GM23338 (cell line): ENCODE data around the gene APAF1. TPM values are rescaled to one million over a fixed set of nuclear protein-coding genes. Genes with fewer than 3 reads are reported as not detected.

ENCODE experiments used
- ATAC-seq: fragments of 200-7000 bp; cut with Tn5 transposase; 3 replicates; pipeline ENCODE4 v1.9.1; 2020
- DNase-seq: peaks from one replicate; pipeline ENCODE4 v3.0.0-alpha.2; 2015; ENCODE audit warnings: low spot score
- H2AFZ ChIP-seq: fragments of 200-600 bp; sonication (generic); 2 replicates; pipeline ENCODE4 v1.8.0; 2016; ENCODE audit warnings: antibody characterized with exemption, mild to moderate bottlenecking, moderate library complexity
- H3F3A ChIP-seq: fragments of 200-600 bp; sonication (generic); replicated peaks from 2 replicates; pipeline ENCODE4 v1.8.0; 2017; ENCODE audit warnings: antibody characterized with exemption, mixed run types, low read depth
- H3K27ac ChIP-seq: fragments of 200-600 bp; sonication (generic); 2 replicates; pipeline ENCODE4 v1.6.1; 2016; ENCODE audit warnings: low read depth
- H3K27me3 ChIP-seq: fragments of 200-600 bp; sonication (generic); 2 replicates; pipeline ENCODE4 v1.8.0; 2016; ENCODE audit warnings: mild to moderate bottlenecking, mixed run types, moderate library complexity; ENCODE audit not compliant: insufficient read depth
- H3K36me3 ChIP-seq: fragments of 200-600 bp; sonication (generic); 2 replicates; pipeline ENCODE4 v1.8.0; 2016; ENCODE audit warnings: mild to moderate bottlenecking; ENCODE audit not compliant: insufficient read depth
- H3K4me1 ChIP-seq: fragments of 200-600 bp; sonication (generic); 2 replicates; pipeline ENCODE4 v1.8.0; 2016; ENCODE audit warnings: mild to moderate bottlenecking, moderate library complexity; ENCODE audit not compliant: insufficient read depth
- H3K4me2 ChIP-seq: fragments of 200-600 bp; sonication (generic); 2 replicates; pipeline ENCODE4 v1.7.1; 2017; ENCODE audit warnings: mixed run types
- H3K4me3 ChIP-seq: fragments of 200-600 bp; sonication (generic); 2 replicates; pipeline ENCODE4 v1.6.1; 2016; ENCODE audit warnings: mixed run types
- H3K79me2 ChIP-seq: fragments of 200-600 bp; sonication (generic); replicated peaks from 2 replicates; pipeline ENCODE4 v1.8.0; 2017; ENCODE audit warnings: mild to moderate bottlenecking; ENCODE audit not compliant: insufficient read depth
- H3K9me2 ChIP-seq: fragments of 200-600 bp; sonication (generic); 2 replicates; pipeline ENCODE4 v1.8.0; 2017; ENCODE audit not compliant: insufficient read depth
- H4K20me1 ChIP-seq: fragments of 200-600 bp; sonication (generic); replicated peaks from 2 replicates; pipeline ENCODE4 v1.8.0; 2017; ENCODE audit warnings: mild to moderate bottlenecking; ENCODE audit not compliant: insufficient read depth
- H3K27ac Mint-ChIP-seq: 2 replicates; pipeline ENCODE4 v1.8.0; 2020; ENCODE audit warnings: inconsistent platforms, mild to moderate bottlenecking, moderate library complexity, mixed read lengths
- H3K27me3 Mint-ChIP-seq: 3 replicates; pipeline ENCODE4 v1.8.0; 2022; ENCODE audit warnings: low read depth, mild to moderate bottlenecking, moderate library complexity, mixed read lengths, inconsistent platforms; ENCODE audit not compliant: insufficient read depth, poor library complexity
- H3K36me3 Mint-ChIP-seq: 3 replicates; pipeline ENCODE4 v1.8.0; 2021; ENCODE audit warnings: low read depth, mild to moderate bottlenecking, inconsistent platforms, moderate library complexity, mixed read lengths
- H3K4me1 Mint-ChIP-seq: 3 replicates; pipeline ENCODE4 v1.8.0; 2020; ENCODE audit warnings: mild to moderate bottlenecking, inconsistent platforms, mixed read lengths
- H3K4me3 Mint-ChIP-seq: 3 replicates; pipeline ENCODE4 v1.8.0; 2021; ENCODE audit warnings: moderate library complexity, mild to moderate bottlenecking, inconsistent platforms, mixed read lengths
- H3K9me3 Mint-ChIP-seq: 3 replicates; pipeline ENCODE4 v1.8.0; 2020; ENCODE audit warnings: moderate library complexity, mild to moderate bottlenecking, inconsistent platforms, mixed read lengths
- CTCF ChIP-seq, 2 experiments: fragments of 200-600 bp in 1 of 2; sonication (generic) in 1 of 2; conservative IDR thresholded peaks; 2 replicates each; pipeline versions ENCODE4 v1.5.1 to v1.6.1; 2016 to 2017; ENCODE audit warnings: antibody characterized with exemption in 2 of 2, low read depth in 2 of 2, mild to moderate bottlenecking in 2 of 2, moderate library complexity in 1 of 2
- EZH2 ChIP-seq: fragments of 200-600 bp; sonication (generic); IDR thresholded peaks from one replicate; pipeline ENCODE4 v1.8.0; 2017; ENCODE audit warnings: antibody characterized with exemption, mild to moderate bottlenecking, low read depth; ENCODE audit not compliant: unreplicated experiment
- NANOG ChIP-seq: IDR thresholded peaks from 2 replicates; pipeline ENCODE4 v1.6.1; 2016; ENCODE audit warnings: antibody characterized with exemption, borderline replicate concordance
- POLR2AphosphoS5 ChIP-seq: IDR thresholded peaks from 2 replicates; pipeline ENCODE4 v1.6.1; 2016; ENCODE audit warnings: antibody characterized with exemption, low read depth
- REST ChIP-seq: IDR thresholded peaks from one replicate; pipeline ENCODE4 v1.6.1; 2018; ENCODE audit warnings: antibody characterized with exemption; ENCODE audit not compliant: unreplicated experiment
- STAT1 ChIP-seq: IDR thresholded peaks from one replicate; pipeline ENCODE4 v1.6.1; 2016; ENCODE audit warnings: antibody characterized with exemption; ENCODE audit not compliant: unreplicated experiment
- ZNF114 ChIP-seq: fragments of 250-450 bp; sonication (Bioruptor Pico); IDR thresholded peaks from 2 replicates; pipeline ENCODE4 v1.5.0; 2020; ENCODE audit warnings: mild to moderate bottlenecking, moderate library complexity
- ZNF462 ChIP-seq: fragments of 250-450 bp; sonication (Bioruptor Pico); IDR thresholded peaks from 2 replicates; pipeline ENCODE4 v1.5.0; 2020; ENCODE audit warnings: mild to moderate bottlenecking, moderate library complexity
- polyA plus RNA-seq: library from polyadenylated mRNA; unstranded; fragments of >200 nt; fragmentation: Nextera tagmentation; extraction: Ambion mirVana; gene quantifications from 2 replicates; pipeline ENCODE4 v1.2.1, GENCODE V29; 2016
- total RNA-seq: library from RNA; depleted of rRNA; stranded (reverse); fragments of >200 nt; shearing (Covaris generic); gene quantifications from 2 replicates; pipeline ENCODE4 v1.2.3, GENCODE V29; 2014

The APAF1 gene
- total and polyA plus RNA-seq, 2 experiments from 2014 or later: 12.0 to 31.2 TPM

GRCh38 chr12:98770230-98770629 is 125.1 kb downstream of the APAF1 start (continued):
- no peak for TF ChIP-seq REST

GRCh38 chr12:98771811-98772752 is 127.0 kb downstream of the APAF1 start:
- no peak overlapping the region for H3K4me3 ChIP-seq
- Mint-ChIP-seq H3K27me3 (no peaks in the 10 kb centered on the region), H3K36me3 (peaks cover 8% of the 10 kb centered on the region), H3K4me3 (no peak overlapping the region), H3K4me1 (no peaks in the 10 kb centered on the region), H3K9me3 (peaks cover 4% of the 10 kb centered on the region; the same call in 2 of the 3 replicates), H3K27ac (no peak overlapping the region)
- H2AFZ ChIP-seq: no peak overlapping the region
- H3K36me3 ChIP-seq: no peaks in the 10 kb centered on the region; the same call in 1 of the 2 replicates
- no peak for ATAC-seq
- H3K4me2 ChIP-seq: no peak overlapping the region
- no peaks in the 10 kb centered on the region for H3K9me2 ChIP-seq
- H4K20me1 ChIP-seq: no peaks in the 10 kb centered on the region
- H3F3A ChIP-seq: no peaks in the 10 kb centered on the region
- no peaks in the 10 kb centered on the region for H3K79me2 ChIP-seq
- H3K27me3 ChIP-seq: no peaks in the 10 kb centered on the region
- no peaks in the 10 kb centered on the region for H3K4me1 ChIP-seq
- DNase-seq: no peak
- H3K27ac ChIP-seq: no peak overlapping the region
- TF ChIP-seq EZH2 (no peak), REST (no peak), ZNF462 (CRISPR knock-in tag) (no peak), CTCF (conservative IDR thresholded peaks at IDR 0.05; ENCODE audit: low read depth in 2 of 2) (no peak), POLR2AphosphoS5 (no peak), NANOG (no peak), ZNF114 (CRISPR knock-in tag) (no peak), STAT1 (no peak)
